HEK293T (cell line): Measurements from ENCODE around the gene MCHR2.

Source experiments
- CTCF ChIA-PET: fragments of 350-600 bp; formaldehyde crosslinking; extraction: SDS; loops from one replicate; lab custom pipeline; 2021; ENCODE audit warnings: antibody characterized with exemption, inconsistent platforms; lab: Yijun Ruan, JAX
- POLR2A ChIA-PET: fragments of 350-600 bp; formaldehyde crosslinking; extraction: SDS; loops from one replicate; lab custom pipeline; 2020; ENCODE audit warnings: antibody characterized with exemption, inconsistent platforms; lab: Yijun Ruan, JAX
- DNase-seq: peaks from one replicate; pipeline ENCODE4 v3.0.0; 2012; ENCODE audit warnings: mixed read lengths; ENCODE audit errors: extremely low spot score
- ARNT ChIP-seq: fragments of 450-650 bp; IDR thresholded peaks from 2 replicates; pipeline ENCODE4 v1.6.1; 2017; ENCODE audit warnings: mild to moderate bottlenecking
- BHLHE40 ChIP-seq: fragments of 450-650 bp; IDR thresholded peaks from 2 replicates; pipeline ENCODE4 v1.6.1; 2016; ENCODE audit warnings: mild to moderate bottlenecking, moderate library complexity, borderline replicate concordance
- CTBP1 ChIP-seq: fragments of 450-650 bp; IDR thresholded peaks from 2 replicates; pipeline ENCODE4 v1.6.1; 2016; ENCODE audit warnings: borderline replicate concordance
- ELF4 ChIP-seq: fragments of 450-650 bp; IDR thresholded peaks from 2 replicates; pipeline ENCODE4 v1.6.1; 2017; ENCODE audit warnings: antibody characterized with exemption
- FOXA1 ChIP-seq: fragments of 450-650 bp; IDR thresholded peaks from 2 replicates; pipeline ENCODE4 v1.6.1; 2016; ENCODE audit warnings: mild to moderate bottlenecking
- FOXK2 ChIP-seq: fragments of 450-650 bp; IDR thresholded peaks from 2 replicates; pipeline ENCODE4 v1.6.1; 2016; ENCODE audit warnings: mild to moderate bottlenecking
- FOXM1 ChIP-seq: fragments of 450-650 bp; IDR thresholded peaks from 2 replicates; pipeline ENCODE4 v1.6.1; 2017; ENCODE audit warnings: mild to moderate bottlenecking, borderline replicate concordance
- HDGF ChIP-seq: fragments of 450-650 bp; IDR thresholded peaks from 2 replicates; pipeline ENCODE4 v1.6.1; 2017; ENCODE audit warnings: antibody characterized with exemption, borderline replicate concordance
- L3MBTL2 ChIP-seq: fragments of 450-650 bp; conservative IDR thresholded peaks from 2 replicates; pipeline ENCODE4 v1.6.1; 2016; ENCODE audit warnings: mild to moderate bottlenecking
- LEF1 ChIP-seq: fragments of 450-650 bp; IDR thresholded peaks from 2 replicates; pipeline ENCODE4 v1.6.1; 2017; ENCODE audit warnings: mild to moderate bottlenecking, borderline replicate concordance
- NFRKB ChIP-seq: fragments of 450-650 bp; IDR thresholded peaks from 2 replicates; pipeline ENCODE4 v1.6.1; 2016; ENCODE audit warnings: mild to moderate bottlenecking, moderate library complexity
- PKNOX1 ChIP-seq: fragments of 450-650 bp; IDR thresholded peaks from 2 replicates; pipeline ENCODE4 v1.6.1; 2016
- SP1 ChIP-seq: fragments of 450-650 bp; IDR thresholded peaks from 2 replicates; pipeline ENCODE4 v1.6.1; 2017
- SUZ12 ChIP-seq: fragments of 450-650 bp; IDR thresholded peaks from 2 replicates; pipeline ENCODE4 v1.6.1; 2016; ENCODE audit warnings: mild to moderate bottlenecking
- TARDBP ChIP-seq: fragments of 450-650 bp; IDR thresholded peaks from 2 replicates; pipeline ENCODE4 v1.6.1; 2016
- ZNF384 ChIP-seq: fragments of 450-650 bp; IDR thresholded peaks from 2 replicates; pipeline ENCODE4 v1.6.1; 2016

The MCHR2 gene

GRCh38 chr6:99979953-99980352 lies 14.1 kb downstream of the MCHR2 start:
- ChIA-PET POLR2A (no interaction called here), CTCF (no interaction called here)
- no peak for DNase-seq
- TF ChIP-seq LEF1: no peak
- TF ChIP-seq ARNT: no peak
- no peak for TF ChIP-seq TARDBP
- no peak for TF ChIP-seq FOXM1
- no peak for TF ChIP-seq FOXK2
- no peak for TF ChIP-seq PKNOX1
- no peak for TF ChIP-seq ZNF384
- no peak for TF ChIP-seq L3MBTL2
- TF ChIP-seq CTBP1: no peak
- TF ChIP-seq SUZ12: no peak
- TF ChIP-seq NFRKB: no peak
- TF ChIP-seq ELF4: no peak
- no peak for TF ChIP-seq BHLHE40

GRCh38 chr6:99967052-99967451 lies 27.0 kb downstream of the MCHR2 start:
- CTCF ChIA-PET: no interaction called here
- TF ChIP-seq FOXA1 (no peak), NFRKB (no peak), ARNT (no peak), ELF4 (no peak), LEF1 (no peak), PKNOX1 (no peak), FOXK2 (no peak), FOXM1 (no peak)
- DNase-seq: no peak
- POLR2A ChIA-PET: no interaction called here

- ChIA-PET POLR2A (no interaction called here), CTCF (no interaction called here)
- DNase-seq: no peak
- TF ChIP-seq ZNF384 (no peak), FOXK2 (no peak), NFRKB (no peak), HDGF (no peak), BHLHE40 (no peak), TARDBP (no peak), SUZ12 (no peak), SP1 (no peak), FOXM1 (no peak), FOXA1 (no peak)
These were observed 34.0 kb downstream of the MCHR2 start for GRCh38 chr6:99960027-99960426.

- no peak for DNase-seq
- TF ChIP-seq BHLHE40 (no peak), FOXK2 (no peak), ELF4 (no peak)
- ChIA-PET CTCF (interaction anchor here (0.7 kb wide), 1 partner anchor 148 kb away, joined by 5 read pairs; no protein-coding TSS in a partner anchor), POLR2A (interaction anchor here (0.5 kb wide), 1 partner anchor 602 kb away, joined by 3 read pairs; no protein-coding TSS in a partner anchor)
These were observed 42.8 kb downstream of the MCHR2 start for GRCh38 chr6:99951016-99951805.

- no peak for DNase-seq
- TF ChIP-seq ZNF384: no peak
- no peak for TF ChIP-seq NFRKB
- no peak for TF ChIP-seq SUZ12
- TF ChIP-seq ELF4: no peak
- no peak for TF ChIP-seq ARNT
- no peak for TF ChIP-seq SP1
- no peak for TF ChIP-seq CTBP1
- TF ChIP-seq L3MBTL2: no peak
- TF ChIP-seq HDGF: no peak
- TF ChIP-seq FOXM1: no peak
- TF ChIP-seq LEF1: no peak
- TF ChIP-seq FOXA1: no peak
- TF ChIP-seq BHLHE40: no peak
- no peak for TF ChIP-seq FOXK2
- POLR2A ChIA-PET: no interaction called here
- CTCF ChIA-PET: no interaction called here
These were observed 48.0 kb downstream of the MCHR2 start for GRCh38 chr6:99946005-99946404.

- DNase-seq: no peak
- CTCF ChIA-PET: no interaction called here
- TF ChIP-seq NFRKB: no peak
- POLR2A ChIA-PET: no interaction called here
These were observed 50.2 kb downstream of the MCHR2 start for GRCh38 chr6:99943846-99944245.

GRCh38 chr6:99940582-99940981 lies 53.4 kb downstream of the MCHR2 start:
- ChIA-PET POLR2A (no interaction called here), CTCF (interaction anchor here (1.3 kb wide), 1 partner anchor 73 kb away, joined by 5 read pairs; no protein-coding TSS in a partner anchor)
- TF ChIP-seq BHLHE40 (no peak), SP1 (no peak), ARNT (no peak), L3MBTL2 (no peak), ELF4 (no peak), FOXK2 (no peak), CTBP1 (no peak), HDGF (no peak), TARDBP (no peak), NFRKB (no peak), LEF1 (no peak), FOXA1 (no peak), SUZ12 (no peak), FOXM1 (no peak), PKNOX1 (no peak), ZNF384 (no peak)
- no peak for DNase-seq
